Tibial nerve (tissue), 4 donors: ENCODE measurements around the gene BRMS1. TPM values are rescaled to one million over a fixed set of nuclear protein-coding genes. Genes with fewer than 3 reads are reported as not detected.

Experiments
- DNase-seq, 2 donors: peaks; one replicate each; pipeline ENCODE4 v3.0.0-alpha.2; 2019; ENCODE audit warnings: low spot score in 2 of 2
- H3K27ac ChIP-seq, 4 donors: fragments of 200-600 bp; sonication (generic) in 3 of 4; one replicate each; pipeline ENCODE4 v1.5.1; 2017 to 2019; ENCODE audit warnings: mild to moderate bottlenecking in 1 of 4
- H3K27me3 ChIP-seq, 2 donors: fragments of 200-600 bp; sonication (generic) in 1 of 2; one replicate each; pipeline versions ENCODE4 v1.5.1 to v1.6.0; 2017 to 2019
- H3K36me3 ChIP-seq, 3 donors: fragments of 200-600 bp; sonication (generic); one replicate each; pipeline ENCODE4 v1.5.1; 2018 to 2019
- H3K4me1 ChIP-seq, 4 donors: fragments of 200-600 bp; sonication (generic) in 3 of 4; one replicate each; pipeline ENCODE4 v1.5.1; 2017 to 2019
- H3K4me3 ChIP-seq, 4 donors: fragments of 200-600 bp; sonication (generic) in 3 of 4; one replicate each; pipeline ENCODE4 v1.5.1; 2017 to 2019; ENCODE audit warnings: mild to moderate bottlenecking in 1 of 4, moderate library complexity in 1 of 4
- H3K9me3 ChIP-seq, 4 donors: fragments of 200-600 bp; sonication (generic) in 3 of 4; one replicate each; pipeline ENCODE4 v1.5.1; 2017 to 2019
- EP300 ChIP-seq, 2 donors: sonication (generic); formaldehyde crosslinking; IDR thresholded peaks; one replicate each; pipeline ENCODE4 v1.6.1; 2017; ENCODE audit warnings: antibody characterized with exemption in 2 of 2, mild to moderate bottlenecking in 1 of 2
- POLR2A ChIP-seq, 2 donors: fragments of 450-650 bp; IDR thresholded peaks; one replicate each; pipeline ENCODE4 v1.6.1; 2017; ENCODE audit warnings: antibody characterized with exemption in 2 of 2, mild to moderate bottlenecking in 2 of 2, moderate library complexity in 2 of 2
- WGBS, 2 donors: methylation state at CpG; one replicate each; pipeline ENCODE4 v1.1.5; 2018; 5-methylcytosine and 5-hydroxymethylcytosine counted together
- total RNA-seq, 4 donors: library from RNA; depleted of rRNA; stranded (reverse); fragments of >200 nt; gene quantifications; one replicate each; pipeline ENCODE4 v1.1.0, GENCODE V29; 2016
- TF ChIP-seq, protein P1 (sequence below), 5 experiments: fragments of 200-600 bp in 3 of 5; fragments of 450-650 bp in 2 of 5; sonication (generic) in 3 of 5; IDR thresholded peaks; one replicate each; pipeline ENCODE4 v1.5.1; 2016 to 2019; ENCODE audit warnings: antibody characterized with exemption in 5 of 5, mild to moderate bottlenecking in 3 of 5, moderate library complexity in 2 of 5

The BRMS1 gene
- total RNA-seq, 4 donors from 2014 or later, result 27.2 to 44.7 (median 34.8) TPM

GRCh38 chr11:66328031-66328301 is 16.9 kb downstream of the BRMS1 start:
- 48 to 50% methylated on average over 3 of the region's 3 CpGs for WGBS, 2 donors
- Histone ChIP-seq H3K9me3 (no peaks in the 10 kb centered on the region), H3K4me3 (no peak overlapping the region), H3K4me1 (peaks cover 0 to 61% (median 33%) of the 10 kb centered on the region in 4 donors), H3K27ac (peak overlapping the region in 2 of 4 donors; percentile 15), H3K27me3 (no peaks in the 10 kb centered on the region), H3K36me3 (peaks cover 0 to 18% (median 0%) of the 10 kb centered on the region in 3 donors)
- DNase-seq, result no peak
- TF ChIP-seq EP300 (IDR thresholded peaks at IDR 0.05) (no peak), POLR2A (IDR thresholded peaks at IDR 0.05) (no peak)
- TF ChIP-seq, protein P1, sequence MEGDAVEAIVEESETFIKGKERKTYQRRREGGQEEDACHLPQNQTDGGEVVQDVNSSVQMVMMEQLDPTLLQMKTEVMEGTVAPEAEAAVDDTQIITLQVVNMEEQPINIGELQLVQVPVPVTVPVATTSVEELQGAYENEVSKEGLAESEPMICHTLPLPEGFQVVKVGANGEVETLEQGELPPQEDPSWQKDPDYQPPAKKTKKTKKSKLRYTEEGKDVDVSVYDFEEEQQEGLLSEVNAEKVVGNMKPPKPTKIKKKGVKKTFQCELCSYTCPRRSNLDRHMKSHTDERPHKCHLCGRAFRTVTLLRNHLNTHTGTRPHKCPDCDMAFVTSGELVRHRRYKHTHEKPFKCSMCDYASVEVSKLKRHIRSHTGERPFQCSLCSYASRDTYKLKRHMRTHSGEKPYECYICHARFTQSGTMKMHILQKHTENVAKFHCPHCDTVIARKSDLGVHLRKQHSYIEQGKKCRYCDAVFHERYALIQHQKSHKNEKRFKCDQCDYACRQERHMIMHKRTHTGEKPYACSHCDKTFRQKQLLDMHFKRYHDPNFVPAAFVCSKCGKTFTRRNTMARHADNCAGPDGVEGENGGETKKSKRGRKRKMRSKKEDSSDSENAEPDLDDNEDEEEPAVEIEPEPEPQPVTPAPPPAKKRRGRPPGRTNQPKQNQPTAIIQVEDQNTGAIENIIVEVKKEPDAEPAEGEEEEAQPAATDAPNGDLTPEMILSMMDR (IDR thresholded peaks at IDR 0.05), result no peak

- no peak for DNase-seq
- H3K27me3 ChIP-seq, result no peaks in the 10 kb centered on the region
- H3K27ac ChIP-seq, result peak overlapping the region; percentile 56 to 80 (median 74)
- no peak overlapping the region for H3K4me3 ChIP-seq
- 63 to 64% methylated on average over 6 to 10 of the region's 10 CpGs for WGBS, 2 donors
- peaks cover 0 to 12% (median 0%) of the 10 kb centered on the region in 3 donors for H3K36me3 ChIP-seq
- no peaks in the 10 kb centered on the region for H3K9me3 ChIP-seq
- no peak for TF ChIP-seq POLR2A (IDR thresholded peaks at IDR 0.05)
- TF ChIP-seq, protein P1 (IDR thresholded peaks at IDR 0.05), result no peak
- TF ChIP-seq EP300 (IDR thresholded peaks at IDR 0.05), result no peak
- H3K4me1 ChIP-seq, result peaks cover 0 to 67% (median 33%) of the 10 kb centered on the region in 4 donors
Observed at GRCh38 chr11:66327171-66328030, 17.5 kb downstream of the BRMS1 start.

DNA sequence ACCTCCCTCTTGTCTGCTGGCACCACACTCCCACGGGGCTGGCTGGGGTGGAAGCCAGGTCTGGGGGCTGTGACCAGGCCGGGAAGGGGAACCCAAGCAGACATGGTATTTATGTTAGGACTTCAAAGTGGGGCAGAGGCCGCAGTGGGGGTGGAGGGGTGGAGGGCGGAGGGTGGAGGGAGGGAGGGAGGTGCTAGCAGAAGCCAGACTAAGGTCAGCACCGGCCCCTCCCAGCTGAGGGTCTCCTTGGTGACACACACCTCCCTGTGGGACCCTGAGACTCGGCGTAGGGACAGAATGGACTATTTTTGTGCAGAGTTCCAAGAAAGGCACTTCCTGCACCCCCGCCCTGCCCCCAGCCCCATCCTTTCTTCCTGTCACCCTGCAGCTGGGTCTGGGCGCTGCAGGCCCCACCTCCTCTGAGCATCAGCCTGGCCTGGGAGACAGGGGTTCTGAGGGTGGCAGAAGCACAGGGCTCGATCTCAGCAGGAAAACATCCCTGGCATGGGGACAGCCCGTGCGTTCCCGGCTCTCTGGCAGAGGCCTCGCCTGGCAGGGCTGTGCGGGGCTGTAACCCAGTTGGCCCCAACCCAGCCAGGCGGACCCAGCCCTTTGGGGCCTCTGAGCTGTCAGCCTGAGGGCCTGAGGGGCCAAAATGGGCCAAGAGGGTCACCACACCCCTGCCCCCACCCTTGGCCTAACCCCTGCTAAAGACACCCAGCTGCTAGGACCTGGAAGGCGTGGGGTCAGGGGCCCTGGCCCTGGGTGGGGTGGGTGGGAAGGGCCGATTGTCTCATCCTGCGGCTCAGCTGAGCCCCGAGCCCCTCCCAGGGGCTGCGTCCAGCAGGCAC is 18.4 kb downstream of the BRMS1 start:
- WGBS, 2 donors, result 14 to 18% methylated on average over 15 to 21 of the region's 21 CpGs
- Histone ChIP-seq H3K27me3 (no peaks in the 10 kb centered on the region), H3K4me3 (no peak overlapping the region), H3K27ac (peak overlapping the region; percentile 56 to 80 (median 74)), H3K36me3 (peaks cover 0 to 3% (median 0%) of the 10 kb centered on the region in 3 donors), H3K4me1 (peaks cover 0 to 76% (median 34%) of the 10 kb centered on the region in 4 donors), H3K9me3 (no peaks in the 10 kb centered on the region)
- peak in 1 of 2 donors; percentile 31 for DNase-seq
- TF ChIP-seq POLR2A (IDR thresholded peaks at IDR 0.05), result no peak
- TF ChIP-seq, protein P1 (IDR thresholded peaks at IDR 0.05), result no peak
- no peak for TF ChIP-seq EP300 (IDR thresholded peaks at IDR 0.05)

DNA sequence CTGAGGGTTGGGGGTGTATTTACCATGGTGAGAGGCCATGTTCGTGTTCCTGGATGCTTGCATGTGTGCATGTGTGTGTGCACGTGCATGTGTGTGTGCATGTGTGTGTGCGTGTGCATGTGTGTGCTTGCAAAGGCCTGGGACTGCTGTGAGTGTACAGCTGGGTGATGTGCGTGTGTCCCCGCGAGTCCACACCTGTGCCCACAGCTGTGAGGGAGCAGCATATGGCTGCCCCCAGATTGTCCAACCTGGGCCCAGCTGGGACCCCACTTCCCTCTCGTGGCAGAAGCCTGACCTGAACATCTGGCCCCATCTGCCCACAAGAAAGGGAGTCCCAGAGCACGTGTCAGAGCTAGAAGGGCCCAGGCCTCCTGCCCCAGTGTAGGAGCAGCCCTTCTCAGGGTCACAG is 19.6 kb downstream of the BRMS1 start:
- Histone ChIP-seq H3K27ac (peak overlapping the region in 2 of 4 donors; percentile 72 to 74), H3K9me3 (no peaks in the 10 kb centered on the region), H3K36me3 (no peaks in the 10 kb centered on the region), H3K4me1 (peaks cover 0 to 76% (median 34%) of the 10 kb centered on the region in 4 donors), H3K27me3 (no peaks in the 10 kb centered on the region), H3K4me3 (no peak overlapping the region)
- DNase-seq, result no peak
- TF ChIP-seq EP300 (IDR thresholded peaks at IDR 0.05) (no peak), POLR2A (IDR thresholded peaks at IDR 0.05) (no peak)
- TF ChIP-seq, protein P1 (IDR thresholded peaks at IDR 0.05), result no peak
- WGBS, 2 donors, result 85 to 87% methylated on average over 5 to 6 of the region's 8 CpGs
